Measurements from ENCODE around the gene C5orf24.
A peak's percentile ranks its signal among the peaks of the same experiment; 100 is the strongest.

Gene C5orf24

GRCh38 chr5:134905246-134905996 lies 59.7 kb downstream of the C5orf24 start:
- DNase-seq: peak in 42 of 51 donors; percentile 15 to 91 (median 61)

- no peak for DNase-seq
Observed at GRCh38 chr5:134906811-134907210, 61.0 kb downstream of the C5orf24 start.

All from hypothalamus (tissue), 51 donors.